ENCODE results near the gene METTL23. TPM values are rescaled to one million over a fixed set of nuclear protein-coding genes. Genes with fewer than 3 reads are reported as not detected.

Gene METTL23
- total RNA-seq, 1 experiment from 2014 or later: 37.7 TPM

DNA sequence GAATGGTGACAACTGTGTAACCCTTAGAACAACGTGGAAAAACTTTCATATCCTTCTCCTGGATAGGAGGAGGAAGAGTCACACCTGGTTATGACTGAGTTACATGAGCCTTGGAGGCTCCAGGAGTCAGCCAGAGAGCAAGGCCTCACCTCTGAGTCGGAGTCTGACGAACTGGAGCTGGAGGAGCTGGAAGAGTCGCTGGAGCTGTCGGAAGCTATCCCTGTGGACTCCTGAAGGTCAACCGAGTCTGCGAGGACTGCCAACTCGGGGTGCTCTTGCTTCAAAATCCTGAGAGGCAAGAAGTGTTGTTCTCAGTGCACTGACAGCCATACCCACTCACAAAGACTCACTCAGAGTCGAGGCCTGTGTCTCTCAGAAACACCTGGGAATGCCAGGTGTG lies 6.4 kb upstream of the METTL23 start:
- intact Hi-C loops (cut with micrococcal nuclease; ENCODE audit: unreplicated experiment): no loop called here
- TF ChIP-seq, protein P1, sequence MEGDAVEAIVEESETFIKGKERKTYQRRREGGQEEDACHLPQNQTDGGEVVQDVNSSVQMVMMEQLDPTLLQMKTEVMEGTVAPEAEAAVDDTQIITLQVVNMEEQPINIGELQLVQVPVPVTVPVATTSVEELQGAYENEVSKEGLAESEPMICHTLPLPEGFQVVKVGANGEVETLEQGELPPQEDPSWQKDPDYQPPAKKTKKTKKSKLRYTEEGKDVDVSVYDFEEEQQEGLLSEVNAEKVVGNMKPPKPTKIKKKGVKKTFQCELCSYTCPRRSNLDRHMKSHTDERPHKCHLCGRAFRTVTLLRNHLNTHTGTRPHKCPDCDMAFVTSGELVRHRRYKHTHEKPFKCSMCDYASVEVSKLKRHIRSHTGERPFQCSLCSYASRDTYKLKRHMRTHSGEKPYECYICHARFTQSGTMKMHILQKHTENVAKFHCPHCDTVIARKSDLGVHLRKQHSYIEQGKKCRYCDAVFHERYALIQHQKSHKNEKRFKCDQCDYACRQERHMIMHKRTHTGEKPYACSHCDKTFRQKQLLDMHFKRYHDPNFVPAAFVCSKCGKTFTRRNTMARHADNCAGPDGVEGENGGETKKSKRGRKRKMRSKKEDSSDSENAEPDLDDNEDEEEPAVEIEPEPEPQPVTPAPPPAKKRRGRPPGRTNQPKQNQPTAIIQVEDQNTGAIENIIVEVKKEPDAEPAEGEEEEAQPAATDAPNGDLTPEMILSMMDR (IDR thresholded peaks at IDR 0.05; ENCODE audit: insufficient read depth in 1 of 2, low read depth in 1 of 2, low read length in 1 of 2, severe bottlenecking in 1 of 2, unreplicated experiment in 1 of 2): no peak
- no peaks in the 10 kb centered on the region for H3K4me1 ChIP-seq
- H3K4me3 ChIP-seq (ENCODE audit: low read depth, low read length): no peak overlapping the region
- no peaks in the 10 kb centered on the region for H3K9me3 Mint-ChIP-seq (ENCODE audit: unreplicated experiment)
- no peaks in the 10 kb centered on the region for H3K27me3 ChIP-seq (replicated peaks; ENCODE audit: control insufficient read depth, insufficient read depth, low read length)
- peaks cover 98% of the 10 kb centered on the region for H3K36me3 Mint-ChIP-seq (ENCODE audit: insufficient read depth, unreplicated experiment)
- H3K9me3 ChIP-seq: no peaks in the 10 kb centered on the region
- H3K4me1 Mint-ChIP-seq (ENCODE audit: low read depth, unreplicated experiment): peaks cover 6% of the 10 kb centered on the region
- DNase-seq: no peak
- BruUV-seq (replicated peaks): no TSS peak
- no peaks in the 10 kb centered on the region for H3K27me3 Mint-ChIP-seq (ENCODE audit: insufficient read depth, unreplicated experiment)
- H3K4me3 Mint-ChIP-seq (ENCODE audit: unreplicated experiment): no peak overlapping the region
- H3K36me3 ChIP-seq (ENCODE audit: control insufficient read depth, insufficient read depth, low read length): peaks cover 5% of the 10 kb centered on the region
- POLR2A ChIA-PET: no interaction called here
- no peak overlapping the region for H3K27ac Mint-ChIP-seq (ENCODE audit: unreplicated experiment)
- CTCF ChIA-PET: no interaction called here

DNA sequence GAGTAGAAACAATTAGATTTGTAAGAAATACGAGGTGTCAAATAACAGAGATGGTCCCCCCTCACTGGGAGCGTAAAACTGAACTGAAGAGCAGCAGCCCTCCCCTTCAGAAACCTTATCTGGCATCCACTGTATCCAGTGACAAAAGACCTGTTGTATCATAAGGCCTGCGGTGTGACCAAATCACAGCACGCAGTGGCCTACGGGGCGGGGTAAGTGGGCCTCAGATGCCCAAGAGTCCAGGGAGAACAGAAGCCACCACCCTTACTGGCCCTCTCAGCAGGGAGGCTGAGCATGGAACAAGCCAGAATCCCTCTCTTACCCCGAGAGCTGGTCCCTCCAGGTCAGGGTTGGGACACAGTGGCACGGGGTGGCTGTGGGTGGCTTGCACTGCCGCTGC lies 5.7 kb upstream of the METTL23 start:
- no peak overlapping the region for H3K4me3 ChIP-seq (ENCODE audit: low read depth, low read length)
- no TSS peak for BruUV-seq (replicated peaks)
- no peaks in the 10 kb centered on the region for H3K4me1 ChIP-seq
- H3K36me3 Mint-ChIP-seq (ENCODE audit: insufficient read depth, unreplicated experiment): peaks cover 98% of the 10 kb centered on the region
- H3K27me3 ChIP-seq (replicated peaks; ENCODE audit: control insufficient read depth, insufficient read depth, low read length): no peaks in the 10 kb centered on the region
- no peak overlapping the region for H3K27ac Mint-ChIP-seq (ENCODE audit: unreplicated experiment)
- CTCF ChIA-PET: no interaction called here
- peaks cover 6% of the 10 kb centered on the region for H3K4me1 Mint-ChIP-seq (ENCODE audit: low read depth, unreplicated experiment)
- H3K9me3 ChIP-seq: no peaks in the 10 kb centered on the region
- peaks cover 5% of the 10 kb centered on the region for H3K36me3 ChIP-seq (ENCODE audit: control insufficient read depth, insufficient read depth, low read length)
- TF ChIP-seq, protein P1 (IDR thresholded peaks at IDR 0.05; ENCODE audit: insufficient read depth in 1 of 2, low read depth in 1 of 2, low read length in 1 of 2, severe bottlenecking in 1 of 2, unreplicated experiment in 1 of 2): no peak
- no peaks in the 10 kb centered on the region for H3K27me3 Mint-ChIP-seq (ENCODE audit: insufficient read depth, unreplicated experiment)
- H3K9me3 Mint-ChIP-seq (ENCODE audit: unreplicated experiment): no peaks in the 10 kb centered on the region
- intact Hi-C loops (cut with micrococcal nuclease; ENCODE audit: unreplicated experiment): no loop called here
- no peak overlapping the region for H3K4me3 Mint-ChIP-seq (ENCODE audit: unreplicated experiment)
- no peak for DNase-seq
- POLR2A ChIA-PET: no interaction called here

DNA sequence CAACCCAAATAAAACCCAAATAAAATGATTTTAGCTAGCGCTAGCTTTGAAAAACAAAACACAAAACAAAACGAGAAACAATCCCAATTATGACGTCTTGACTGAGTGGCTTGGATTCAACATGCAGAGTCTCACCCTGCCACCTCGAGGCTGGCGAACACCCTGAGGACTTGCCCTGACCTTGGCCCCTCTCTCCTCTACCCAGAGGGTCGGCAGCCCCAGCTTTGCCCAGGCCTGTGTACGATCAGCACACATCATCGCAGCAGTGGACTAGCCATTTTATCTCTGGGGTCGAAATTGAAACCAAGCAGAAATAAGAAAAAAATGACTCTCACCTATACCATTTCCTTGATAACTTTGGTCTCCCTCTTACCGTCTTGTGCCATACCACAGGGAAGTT lies 5.2 kb upstream of the METTL23 start:
- no peaks in the 10 kb centered on the region for H3K27me3 Mint-ChIP-seq (ENCODE audit: insufficient read depth, unreplicated experiment)
- H3K27ac Mint-ChIP-seq (ENCODE audit: unreplicated experiment): no peak overlapping the region
- peaks cover 3% of the 10 kb centered on the region for H3K36me3 ChIP-seq (ENCODE audit: control insufficient read depth, insufficient read depth, low read length)
- no TSS peak for BruUV-seq (replicated peaks)
- H3K36me3 Mint-ChIP-seq (ENCODE audit: insufficient read depth, unreplicated experiment): peaks cover 98% of the 10 kb centered on the region
- ChIA-PET POLR2A (no interaction called here), CTCF (no interaction called here)
- H3K4me3 Mint-ChIP-seq (ENCODE audit: unreplicated experiment): no peak overlapping the region
- intact Hi-C loops (cut with micrococcal nuclease; ENCODE audit: unreplicated experiment): no loop called here
- no peak overlapping the region for H3K4me3 ChIP-seq (ENCODE audit: low read depth, low read length)
- H3K4me1 ChIP-seq: no peaks in the 10 kb centered on the region
- H3K4me1 Mint-ChIP-seq (ENCODE audit: low read depth, unreplicated experiment): peaks cover 2% of the 10 kb centered on the region
- TF ChIP-seq, protein P1 (IDR thresholded peaks at IDR 0.05; ENCODE audit: insufficient read depth in 1 of 2, low read depth in 1 of 2, low read length in 1 of 2, severe bottlenecking in 1 of 2, unreplicated experiment in 1 of 2): no peak
- DNase-seq: no peak
- H3K9me3 Mint-ChIP-seq (ENCODE audit: unreplicated experiment): no peaks in the 10 kb centered on the region
- no peaks in the 10 kb centered on the region for H3K27me3 ChIP-seq (replicated peaks; ENCODE audit: control insufficient read depth, insufficient read depth, low read length)
- H3K9me3 ChIP-seq: no peaks in the 10 kb centered on the region

Data from Caco-2 (cell line).